Measurements from ENCODE around the gene PLA2G4A. TPM values are rescaled to one million over a fixed set of nuclear protein-coding genes. Genes with fewer than 3 reads are reported as not detected.
"Not testable (repeated sequence)": the region's sequence is repeated elsewhere in the genome, so short reads cannot be mapped to it uniquely, and the experiment has no call there.

Gene PLA2G4A
- total RNA-seq, 1 donor from 2014 or later, result 4.8 TPM

DNA sequence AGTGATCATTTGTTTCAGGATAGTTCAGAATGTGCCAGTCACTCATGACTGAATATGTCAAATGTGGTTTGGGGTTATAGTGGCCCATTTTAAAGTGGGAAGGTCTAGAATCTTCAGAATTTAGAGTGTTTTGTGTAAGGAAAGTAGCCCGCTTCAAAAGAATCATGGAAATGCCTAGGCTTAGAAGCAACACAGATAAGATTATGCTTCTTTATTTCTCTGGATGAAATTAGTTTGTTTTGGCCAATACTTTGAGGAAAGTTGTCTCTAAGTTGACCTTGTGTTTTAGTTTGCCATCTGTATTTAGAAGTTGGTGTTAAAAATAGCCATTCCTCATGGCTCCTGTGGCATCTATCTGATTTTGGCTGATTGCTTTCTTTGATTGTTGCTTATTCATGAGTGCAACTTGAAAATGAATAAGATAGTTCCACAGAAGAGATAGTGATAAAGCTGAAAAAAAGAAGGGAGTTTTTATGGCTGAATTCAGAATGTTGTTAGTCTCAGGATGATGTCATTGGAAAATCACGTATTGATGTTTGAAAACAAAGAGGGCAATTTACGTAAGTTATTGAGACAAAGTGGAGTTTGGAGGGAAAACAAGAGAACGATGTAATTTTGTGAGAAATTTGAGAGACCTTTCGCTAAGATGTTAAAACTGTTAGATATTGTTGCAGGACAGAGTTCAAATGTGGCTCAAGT, 71.9 kb downstream of the PLA2G4A start:
- DNase-seq (ENCODE audit: low spot score) (no peak), ATAC-seq (peak; percentile 48)
- intact Hi-C loops (cut with DNase I), result no loop called here

DNA sequence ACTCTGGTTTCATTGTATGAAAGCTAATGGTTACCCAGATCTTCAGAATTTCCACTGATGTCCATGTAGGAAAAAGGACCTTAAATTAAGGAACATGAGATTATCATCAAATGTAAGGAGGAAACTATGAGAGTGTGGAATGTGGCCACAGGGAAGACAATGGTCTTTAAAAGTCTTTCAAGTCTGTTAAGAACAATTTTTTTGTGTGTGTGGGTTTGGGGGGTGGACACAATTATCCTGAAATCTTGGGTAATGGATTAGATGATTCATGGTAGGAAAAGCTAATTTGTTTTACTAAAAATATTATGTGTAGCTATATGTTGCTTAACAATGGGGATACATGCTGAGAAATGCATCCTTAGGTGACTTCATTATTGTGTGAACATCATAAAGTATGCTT, 72.9 kb downstream of the PLA2G4A start:
- intact Hi-C loops (cut with DNase I), result no loop called here
- DNase-seq (ENCODE audit: low spot score) (no peak), ATAC-seq (no peak)

DNA sequence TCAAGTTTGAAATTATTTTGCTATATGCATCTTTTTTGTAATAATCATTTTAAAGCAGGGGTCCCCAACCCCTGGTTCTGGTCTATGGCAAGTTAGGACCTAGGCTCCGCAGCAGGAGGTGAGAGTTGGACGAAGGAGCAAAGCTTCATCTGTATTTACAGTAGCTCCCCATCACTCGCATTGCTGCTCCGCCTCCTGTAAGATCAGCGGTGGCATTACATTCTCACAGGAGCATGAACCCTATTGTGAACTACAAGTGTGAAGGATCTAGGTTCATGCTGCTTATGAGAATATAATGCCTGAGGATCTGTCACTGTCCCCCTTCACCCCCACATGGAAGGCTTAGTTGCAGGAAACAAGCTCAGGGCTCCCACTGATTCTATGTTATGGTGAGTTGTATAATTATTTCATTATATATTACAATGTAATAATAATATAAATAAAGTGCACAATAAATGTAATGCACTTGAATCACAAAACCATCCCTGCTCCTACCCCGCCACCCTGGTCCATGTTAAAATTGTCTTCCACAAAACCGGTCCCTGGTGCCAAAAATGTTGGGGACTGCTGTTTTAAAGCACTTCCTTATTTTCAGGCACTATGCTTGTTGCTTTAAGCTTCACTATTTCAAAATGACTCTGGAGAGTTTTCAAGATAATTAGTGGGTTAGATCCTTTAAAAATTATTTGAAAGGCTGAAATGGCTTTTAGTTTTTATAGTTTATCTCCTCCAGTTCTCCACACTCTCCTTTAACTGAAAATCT, 74.8 kb downstream of the PLA2G4A start:
- ATAC-seq, result no peak
- intact Hi-C loops (cut with DNase I), result no loop called here
- DNase-seq (ENCODE audit: low spot score), result no peak

DNA sequence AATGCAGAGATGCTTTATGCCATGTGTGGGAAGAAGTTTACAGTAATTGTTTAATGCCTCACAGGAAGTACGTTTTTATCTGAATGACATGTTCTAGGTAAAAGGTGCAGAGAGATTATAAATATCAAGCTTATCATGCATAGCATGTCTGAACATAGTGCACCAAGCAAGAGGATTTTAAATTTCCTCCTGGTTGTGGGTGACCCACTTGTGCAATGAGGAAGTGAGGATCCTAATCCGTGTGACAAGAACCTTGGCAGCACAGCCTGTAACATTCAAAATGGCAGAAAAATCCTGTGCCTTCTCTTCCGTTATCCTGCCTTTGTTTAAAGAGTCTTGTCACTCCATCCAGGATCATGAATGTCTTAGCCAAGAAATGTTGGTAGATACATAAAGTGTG, 75.6 kb downstream of the PLA2G4A start:
- ATAC-seq, result no peak
- intact Hi-C loops (cut with DNase I), result no loop called here
- DNase-seq (ENCODE audit: low spot score), result no peak

- no peak for DNase-seq (ENCODE audit: low spot score)
- intact Hi-C loops (cut with DNase I), result no loop called here
- no peak for ATAC-seq
Measured at GRCh38 chr1:186905561-186905960, 76.8 kb downstream of the PLA2G4A start.

DNA sequence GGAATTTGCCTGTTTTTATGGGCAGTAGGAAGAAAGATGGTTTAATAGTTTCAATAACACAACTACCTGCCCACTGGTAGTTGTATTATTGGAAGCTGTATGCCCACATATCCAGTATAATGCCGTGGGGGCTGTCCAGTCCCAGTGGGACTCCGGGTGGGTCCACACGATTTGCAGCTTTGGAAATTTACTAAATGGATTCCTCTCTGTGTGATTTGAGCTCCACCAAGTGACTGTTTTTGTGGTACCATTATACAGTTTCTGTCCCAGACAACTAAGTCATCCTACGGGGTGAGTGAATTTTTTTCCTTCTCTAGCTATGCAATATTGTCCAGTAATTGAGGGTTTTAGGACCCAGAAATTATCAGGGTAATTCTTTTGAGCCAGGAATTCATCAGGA, 86.8 kb downstream of the PLA2G4A start:
- no peak for ATAC-seq
- no peak for DNase-seq (ENCODE audit: low spot score)
- intact Hi-C loops (cut with DNase I), result no loop called here

GRCh38 chr1:186917106-186917786, 88.5 kb downstream of the PLA2G4A start:
- DNase-seq (ENCODE audit: low spot score); ATAC-seq; intact Hi-C loops (cut with DNase I): not testable (repeated sequence)

DNA sequence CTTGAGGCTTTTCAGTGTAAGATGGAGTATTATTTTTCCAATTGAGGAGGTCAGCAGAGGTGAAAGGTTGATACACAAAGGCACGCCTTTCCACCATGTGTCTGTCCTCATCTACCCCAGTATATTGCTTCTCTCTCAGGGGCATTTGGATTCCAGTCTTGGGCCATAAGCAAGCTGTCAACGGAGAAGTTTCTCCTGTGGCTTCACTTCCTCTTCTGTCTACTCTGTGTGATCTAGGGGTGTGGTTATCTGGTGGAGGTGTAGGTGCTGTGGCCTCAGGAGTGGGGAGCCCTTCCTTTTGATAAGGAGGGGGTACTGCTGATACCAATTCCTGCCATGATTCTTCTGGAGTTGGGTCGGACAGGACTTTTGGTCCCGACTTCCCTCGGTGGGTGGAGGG, 92.6 kb downstream of the PLA2G4A start:
- DNase-seq (ENCODE audit: low spot score); ATAC-seq; intact Hi-C loops (cut with DNase I): not testable (repeated sequence)

DNA sequence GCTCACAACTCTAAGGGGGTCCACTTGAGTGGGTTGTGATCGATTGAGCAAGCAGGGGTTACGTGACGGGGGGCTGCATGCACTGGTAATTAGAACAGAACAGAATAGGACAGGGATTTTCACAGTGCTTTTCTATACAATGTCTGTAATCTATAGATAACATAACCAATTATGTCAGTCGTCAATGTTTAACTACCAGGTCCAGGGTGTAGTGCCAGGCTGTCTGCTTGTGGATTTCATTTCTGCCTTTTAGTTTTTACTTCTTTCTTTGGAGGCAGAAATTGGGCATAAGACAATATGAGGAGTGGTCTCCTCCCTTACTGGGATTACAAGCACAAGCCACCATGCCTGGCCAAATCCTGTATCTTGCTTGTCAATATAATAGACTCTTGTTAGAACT, 94.1 kb downstream of the PLA2G4A start:
- DNase-seq (ENCODE audit: low spot score); ATAC-seq; intact Hi-C loops (cut with DNase I): not testable (repeated sequence)

DNA sequence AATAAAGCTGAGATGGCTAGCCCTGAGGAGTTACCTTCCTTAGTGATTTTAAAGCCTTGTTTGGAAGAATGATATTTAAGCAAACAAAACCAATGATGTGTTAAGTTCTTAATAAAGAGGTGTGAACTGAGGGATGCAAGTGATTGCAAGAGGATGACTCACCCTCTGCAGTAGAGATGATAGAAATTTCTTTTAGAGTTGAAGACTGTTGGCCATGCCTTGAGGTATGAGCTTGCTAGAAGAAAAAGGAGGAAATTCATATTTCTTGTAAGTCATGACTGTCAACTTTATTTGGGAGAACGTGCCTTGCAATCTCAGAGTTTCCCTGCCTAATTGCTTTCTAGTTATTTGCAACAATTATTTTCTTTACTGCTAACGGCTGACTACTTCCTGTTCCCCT, 94.7 kb downstream of the PLA2G4A start:
- no peak for DNase-seq (ENCODE audit: low spot score)
- no peak for ATAC-seq
- intact Hi-C loops (cut with DNase I), result no loop called here

DNA sequence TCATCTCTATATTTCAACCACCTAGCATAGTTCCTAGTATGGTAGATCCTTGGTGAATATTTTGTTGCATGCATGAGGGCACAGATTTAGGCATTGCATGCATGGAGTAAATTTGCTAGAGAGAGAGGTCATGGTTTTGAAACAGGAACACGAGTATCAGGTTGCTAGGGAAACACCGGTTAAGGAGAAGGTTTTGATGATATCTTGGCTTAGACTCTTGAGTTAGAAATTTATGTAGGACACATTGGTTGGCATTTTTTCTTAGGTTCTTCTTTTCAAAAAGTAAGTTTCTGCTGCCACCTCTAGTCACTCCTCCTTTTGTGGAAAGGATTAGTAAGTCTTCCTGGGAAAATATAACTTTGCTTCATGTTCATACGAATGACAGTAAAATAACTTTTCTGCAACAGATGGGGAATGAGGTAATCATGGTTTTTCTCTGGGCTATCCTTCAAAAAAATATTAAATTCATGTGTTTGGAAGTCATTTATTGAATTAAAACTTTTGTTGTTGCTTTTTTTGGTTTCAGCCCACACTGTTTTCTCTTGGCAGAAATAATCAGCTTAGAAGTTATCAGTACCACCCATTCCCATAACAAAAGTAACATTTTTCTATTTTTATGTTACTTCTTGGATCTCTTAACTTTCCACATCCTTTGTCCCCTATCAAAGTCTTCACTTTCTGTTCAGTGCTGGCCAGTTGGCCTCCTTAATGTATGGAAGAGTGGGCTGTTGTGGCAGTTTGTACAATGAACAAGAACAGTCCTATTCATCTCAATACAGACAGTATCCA, 97.3 kb downstream of the PLA2G4A start:
- ATAC-seq (peak; percentile 81), DNase-seq (ENCODE audit: low spot score) (no peak)
- intact Hi-C loops (cut with DNase I), result no loop called here

- intact Hi-C loops (cut with DNase I), result no loop called here
- DNase-seq (ENCODE audit: low spot score) (no peak), ATAC-seq (no peak)
Measured at GRCh38 chr1:186927884-186928283, 99.1 kb downstream of the PLA2G4A start.

DNA sequence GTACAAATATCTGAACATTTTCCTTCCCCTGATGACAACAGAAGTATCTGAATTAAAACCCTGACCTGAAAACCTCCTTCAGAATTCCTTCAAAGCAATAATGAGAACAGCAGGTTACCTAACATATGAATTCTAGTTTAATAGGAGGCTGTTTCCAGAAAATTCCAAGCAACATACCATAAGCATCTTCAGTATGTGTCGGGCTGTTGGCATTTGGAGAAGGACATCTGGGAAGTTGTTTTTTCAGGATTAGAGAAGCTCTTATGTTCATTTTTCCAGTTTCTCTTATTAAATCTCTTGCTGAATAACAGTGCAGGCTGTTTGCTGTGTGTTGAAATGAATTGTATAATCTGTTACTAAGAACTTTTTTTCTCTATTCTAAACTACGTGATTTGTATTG, 101.5 kb downstream of the PLA2G4A start:
- DNase-seq (ENCODE audit: low spot score) (no peak), ATAC-seq (no peak)
- intact Hi-C loops (cut with DNase I), result no loop called here

DNA sequence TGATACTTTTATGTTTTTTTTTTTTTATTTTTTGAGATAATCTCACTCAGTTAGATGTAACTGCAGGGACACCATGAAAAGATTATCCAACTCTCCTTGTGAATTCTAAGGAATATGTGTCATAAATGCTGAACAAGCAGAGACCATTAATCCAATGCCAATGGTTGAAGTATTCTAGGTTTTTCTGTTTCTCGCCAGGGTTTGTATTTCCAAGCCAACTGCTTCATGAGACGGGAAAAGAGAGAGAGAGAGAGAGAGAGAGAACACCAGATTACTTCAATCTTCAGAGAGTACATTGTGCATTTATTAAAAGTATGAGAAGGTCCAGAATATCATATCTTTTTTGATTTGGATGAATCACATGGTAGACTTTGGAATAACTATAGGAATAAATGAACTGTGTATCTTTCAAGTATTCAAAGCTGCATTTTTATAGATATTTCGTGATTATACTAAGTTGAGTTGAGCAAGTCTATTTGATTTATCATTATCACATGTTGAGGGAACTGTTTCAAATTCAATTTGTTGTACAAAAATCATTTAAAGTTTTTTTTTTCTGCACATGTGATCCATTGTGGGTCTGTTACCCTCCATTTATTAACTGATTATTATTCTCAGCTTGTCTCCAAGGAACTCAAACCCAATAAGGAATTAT, 108.4 kb downstream of the PLA2G4A start:
- DNase-seq (ENCODE audit: low spot score) (no peak), ATAC-seq (peak; percentile 45)
- intact Hi-C loops (cut with DNase I), result no loop called here

DNA sequence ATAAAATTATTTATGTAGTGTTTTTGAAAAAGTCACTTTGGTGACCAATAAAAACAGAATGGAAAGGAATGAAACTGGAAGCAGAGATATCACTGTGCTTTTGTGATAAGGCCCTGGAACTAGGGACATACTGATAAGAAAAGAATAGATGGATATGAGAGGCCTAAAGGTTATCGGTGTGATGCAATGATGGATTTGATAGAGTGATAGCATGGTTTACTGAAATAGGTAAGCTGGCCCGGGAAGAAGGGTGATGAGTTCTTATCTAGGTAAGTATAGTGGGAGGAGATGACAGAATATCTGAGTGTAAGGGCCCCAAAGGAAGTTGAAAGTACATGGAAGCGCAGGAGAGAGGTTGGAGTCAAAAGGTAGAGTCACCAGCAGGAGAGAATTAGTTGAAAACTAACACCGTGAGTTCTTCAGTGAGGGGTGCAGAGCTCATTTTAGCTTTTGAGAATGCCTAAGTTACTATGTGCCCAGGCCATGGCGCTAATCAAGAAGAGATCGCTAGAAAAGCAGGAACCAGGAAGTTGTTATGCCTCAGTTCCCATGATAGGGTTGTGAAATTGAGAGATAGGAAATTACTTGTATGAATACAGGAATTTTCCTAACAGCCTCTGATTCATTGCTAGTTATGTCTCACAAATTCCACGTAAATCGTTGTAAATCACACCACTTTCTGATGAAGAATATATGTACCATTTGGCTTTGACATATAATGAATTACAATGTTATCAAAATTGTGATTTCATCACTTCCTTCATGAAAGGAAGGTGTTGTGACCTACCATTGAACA, 115.3 kb downstream of the PLA2G4A start:
- no peak for DNase-seq (ENCODE audit: low spot score)
- intact Hi-C loops (cut with DNase I), result no loop called here
- no peak for ATAC-seq

DNA sequence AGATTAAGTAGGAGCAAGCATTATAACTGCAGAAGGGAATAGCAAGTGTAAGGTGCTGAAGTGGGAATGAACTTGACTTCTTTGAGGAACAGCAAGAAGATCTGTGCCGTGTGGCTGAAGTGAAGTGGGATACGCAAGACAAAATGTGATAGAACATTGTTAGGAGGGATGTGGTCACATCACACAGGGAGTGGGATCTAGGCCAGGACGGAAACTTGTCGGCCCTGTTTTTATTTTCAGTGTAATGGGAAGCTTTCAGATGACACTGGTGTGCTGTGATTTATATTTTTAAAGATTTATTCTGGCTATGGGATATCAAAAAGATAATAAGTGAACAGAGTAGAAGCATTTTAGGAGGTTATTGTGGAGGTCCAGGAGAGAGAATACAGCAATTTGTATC, 116.4 kb downstream of the PLA2G4A start:
- ATAC-seq (no peak), DNase-seq (ENCODE audit: low spot score) (no peak)
- intact Hi-C loops (cut with DNase I), result no loop called here

DNA sequence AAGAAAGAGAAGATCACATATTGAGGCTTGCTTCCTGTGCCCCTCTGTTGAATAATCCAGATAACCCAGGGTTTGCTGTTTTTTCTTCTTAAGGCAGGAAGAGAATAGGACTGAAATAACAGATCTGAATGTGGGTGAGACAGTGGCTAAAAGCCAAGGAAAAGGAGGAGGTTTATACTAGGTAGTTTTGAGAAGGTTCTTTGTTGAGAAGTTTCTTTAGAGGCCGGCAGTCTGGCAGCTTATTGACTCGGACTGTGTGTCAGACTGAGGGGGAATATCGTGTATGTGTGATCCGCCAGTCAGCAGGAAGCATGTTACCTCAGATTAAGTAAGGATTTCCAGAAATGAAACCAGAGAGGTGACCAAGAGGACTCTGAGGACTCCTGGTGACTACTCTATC, 119.8 kb downstream of the PLA2G4A start:
- intact Hi-C loops (cut with DNase I), result no loop called here
- DNase-seq (ENCODE audit: low spot score) (no peak), ATAC-seq (no peak)

DNA sequence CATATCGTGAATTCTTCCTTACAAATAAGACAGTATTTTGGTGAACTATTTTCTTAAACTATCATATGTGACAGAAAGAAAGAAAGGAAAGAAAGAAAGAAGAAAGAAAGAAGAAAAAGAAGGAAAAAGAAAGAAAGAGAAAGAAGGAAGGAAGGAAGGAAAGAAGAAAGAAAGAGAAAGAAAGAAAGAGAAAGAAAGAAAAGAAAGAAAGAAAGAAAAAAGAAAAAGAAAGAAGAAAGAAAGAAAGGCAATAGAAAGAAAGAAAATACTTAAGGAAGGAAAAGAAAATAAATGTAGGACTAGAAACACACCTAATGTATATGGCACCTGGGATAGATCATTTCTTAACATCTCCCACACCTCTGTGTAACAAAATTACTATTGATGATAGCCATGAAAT, 120.4 kb downstream of the PLA2G4A start:
- DNase-seq (ENCODE audit: low spot score), result no peak
- no peak for ATAC-seq
- intact Hi-C loops (cut with DNase I), result no loop called here
